Mammary epithelial cell (primary cell): Measurements from ENCODE around the gene ST3GAL2.

Experiments
- CTCF ChIP-seq, 2 donors: IDR thresholded peaks in 1 of 2; conservative IDR thresholded peaks in 1 of 2; 2 replicates each; pipeline ENCODE4 v1.5.1; 2011 to 2012; ENCODE audit warnings: inconsistent platforms in 2 of 2, low read length in 2 of 2, mild to moderate bottlenecking in 2 of 2, control low read depth in 1 of 2, low read depth in 1 of 2; ENCODE audit not compliant: insufficient read depth in 1 of 2; ENCODE audit errors: extremely low read depth in 1 of 2
- EZH2 ChIP-seq: IDR thresholded peaks from 2 replicates; pipeline ENCODE4 v1.6.1; 2012; ENCODE audit warnings: low read length, inconsistent platforms, borderline replicate concordance

- TF ChIP-seq CTCF (conservative IDR thresholded peaks at IDR 0.05 in 1 of 2, IDR thresholded peaks at IDR 0.05 in 1 of 2; ENCODE audit: extremely low read depth in 1 of 2, insufficient read depth in 1 of 2, low read depth in 1 of 2, low read length in 2 of 2) (no peak), EZH2 (no peak)
Measured at GRCh38 chr16:70454222-70455034, 15.5 kb upstream of the ST3GAL2 start, which contains the start of gene FCSK.
